B cell (primary cell): Measurements from ENCODE around the gene TCFL5.

ENCODE experiments used
- CTCF ChIP-seq: fragments of 200-600 bp; IDR thresholded peaks from one replicate; pipeline ENCODE4 v1.8.0; 2022; ENCODE audit warnings: antibody characterized with exemption, mild to moderate bottlenecking
- EZH2 ChIP-seq: IDR thresholded peaks from 2 replicates; pipeline ENCODE4 v1.6.1; 2012; ENCODE audit warnings: borderline replicate concordance, low read depth, mild to moderate bottlenecking, moderate library complexity, low read length; ENCODE audit not compliant: insufficient read depth, poor library complexity, severe bottlenecking

GRCh38 chr20:62813588-62813987 is 48.0 kb downstream of the TCFL5 start:
- TF ChIP-seq CTCF (no peak), EZH2 (no peak)
